ENCODE data around the gene PIGC.

The PIGC gene

GRCh38 chr1:172405912-172406311 lies 38.0 kb downstream of the PIGC start:
- no peak for DNase-seq (ENCODE audit: low read depth, low spot score)
- H3K4me3 ChIP-seq (ENCODE audit: low read length), result no peak overlapping the region

- H3K4me3 ChIP-seq (ENCODE audit: low read length), result no peak overlapping the region
- DNase-seq (ENCODE audit: low read depth, low spot score), result no peak
These were observed 39.7 kb downstream of the PIGC start for GRCh38 chr1:172404121-172404520.

- H3K4me3 ChIP-seq (ENCODE audit: low read length), result no peak overlapping the region
- no peak for DNase-seq (ENCODE audit: low read depth, low spot score)
These were observed 40.8 kb downstream of the PIGC start for GRCh38 chr1:172402878-172403569.

- no peak overlapping the region for H3K4me3 ChIP-seq (ENCODE audit: low read length)
- no peak for DNase-seq (ENCODE audit: low read depth, low spot score)
These were observed 42.0 kb downstream of the PIGC start for GRCh38 chr1:172401892-172402291.

GRCh38 chr1:172401477-172401876 lies 42.4 kb downstream of the PIGC start:
- H3K4me3 ChIP-seq (ENCODE audit: low read length), result no peak overlapping the region
- no peak for DNase-seq (ENCODE audit: low read depth, low spot score)

- DNase-seq (ENCODE audit: low read depth, low spot score), result no peak
- H3K4me3 ChIP-seq (ENCODE audit: low read length), result no peak overlapping the region
These were observed 43.2 kb downstream of the PIGC start for GRCh38 chr1:172400722-172401105.

GRCh38 chr1:172399756-172400721 lies 43.8 kb downstream of the PIGC start:
- no peak for DNase-seq (ENCODE audit: low read depth, low spot score)
- H3K4me3 ChIP-seq (ENCODE audit: low read length), result no peak overlapping the region

- H3K4me3 ChIP-seq (ENCODE audit: low read length), result no peak overlapping the region
- DNase-seq (ENCODE audit: low read depth, low spot score), result no peak
These were observed 44.7 kb downstream of the PIGC start for GRCh38 chr1:172398970-172399755.

- H3K4me3 ChIP-seq (ENCODE audit: low read length), result no peak overlapping the region
- DNase-seq (ENCODE audit: low read depth, low spot score), result no peak
These were observed 45.7 kb downstream of the PIGC start for GRCh38 chr1:172398193-172398592.

- no peak for DNase-seq (ENCODE audit: low read depth, low spot score)
- H3K4me3 ChIP-seq (ENCODE audit: low read length), result no peak overlapping the region
These were observed 46.2 kb downstream of the PIGC start for GRCh38 chr1:172397633-172398032.

- H3K4me3 ChIP-seq (ENCODE audit: low read length), result no peak overlapping the region
- DNase-seq (ENCODE audit: low read depth, low spot score), result no peak
These were observed 46.6 kb downstream of the PIGC start for GRCh38 chr1:172397221-172397620.

- DNase-seq (ENCODE audit: low read depth, low spot score), result no peak
- no peak overlapping the region for H3K4me3 ChIP-seq (ENCODE audit: low read length)
These were observed 48.3 kb downstream of the PIGC start for GRCh38 chr1:172395576-172395975.

GRCh38 chr1:172394811-172395210 lies 49.1 kb downstream of the PIGC start:
- H3K4me3 ChIP-seq (ENCODE audit: low read length), result no peak overlapping the region
- DNase-seq (ENCODE audit: low read depth, low spot score), result no peak

- H3K4me3 ChIP-seq (ENCODE audit: low read length), result no peak overlapping the region
- peak; percentile 23 for DNase-seq (ENCODE audit: low read depth, low spot score)
These were observed 49.6 kb downstream of the PIGC start for GRCh38 chr1:172394141-172394751.

GRCh38 chr1:172393354-172393753 lies 50.5 kb downstream of the PIGC start:
- no peak for DNase-seq (ENCODE audit: low read depth, low spot score)
- H3K4me3 ChIP-seq (ENCODE audit: low read length), result no peak overlapping the region

- H3K4me3 ChIP-seq (ENCODE audit: low read length), result no peak overlapping the region
- DNase-seq (ENCODE audit: low read depth, low spot score), result no peak
These were observed 51.9 kb downstream of the PIGC start for GRCh38 chr1:172391976-172392375.
